MM.1S (cell line): ENCODE data around the gene FAM162B.
"Not testable (repeated sequence)": the region's sequence is repeated elsewhere in the genome, so short reads cannot be mapped to it uniquely, and the experiment has no call there.

ENCODE experiments used
- DNase-seq: peaks from one replicate; pipeline ENCODE4 v3.0.0-alpha.2; 2015
- H2AFZ ChIP-seq: fragments of 300-600 bp; sonication (generic); 2 replicates; pipeline ENCODE4 v1.6.0; 2016; ENCODE audit warnings: antibody characterized with exemption, low read length
- H3F3A ChIP-seq: fragments of 300-600 bp; sonication (generic); 2 replicates; pipeline ENCODE4 v1.6.1; 2016; ENCODE audit warnings: mild to moderate bottlenecking, antibody characterized with exemption, low read length, moderate library complexity, mixed read lengths; ENCODE audit not compliant: insufficient read depth
- H3K27ac ChIP-seq: fragments of 300-600 bp; sonication (generic); 2 replicates; pipeline ENCODE4 v1.5.1; 2016; ENCODE audit warnings: mild to moderate bottlenecking, low read length
- H3K27me3 ChIP-seq: fragments of 300-600 bp; sonication (generic); replicated peaks from 2 replicates; pipeline ENCODE4 v1.6.0; 2016; ENCODE audit warnings: low read length; ENCODE audit not compliant: insufficient read depth
- H3K36me3 ChIP-seq: fragments of 300-600 bp; sonication (generic); replicated peaks from 2 replicates; pipeline ENCODE4 v1.6.1; 2016; ENCODE audit warnings: mild to moderate bottlenecking, low read length, mixed read lengths; ENCODE audit not compliant: insufficient read depth
- H3K4me1 ChIP-seq: fragments of 300-600 bp; sonication (generic); 2 replicates; pipeline ENCODE4 v1.6.1; 2016; ENCODE audit warnings: low read length, mixed read lengths
- H3K4me2 ChIP-seq: fragments of 300-600 bp; sonication (generic); 2 replicates; pipeline ENCODE4 v1.6.0; 2016; ENCODE audit warnings: low read depth, low read length
- H3K4me3 ChIP-seq: fragments of 300-600 bp; sonication (generic); 2 replicates; pipeline ENCODE4 v1.5.1; 2016; ENCODE audit warnings: low read length, mixed read lengths
- H3K79me2 ChIP-seq: fragments of 300-600 bp; sonication (generic); 2 replicates; pipeline ENCODE4 v1.6.1; 2016; ENCODE audit warnings: mixed run types, low read length, mixed read lengths
- H3K9ac ChIP-seq: fragments of 300-600 bp; sonication (generic); 2 replicates; pipeline ENCODE4 v1.6.1; 2016; ENCODE audit warnings: low read length, mixed read lengths
- H3K9me2 ChIP-seq: fragments of 300-600 bp; sonication (generic); replicated peaks from 2 replicates; pipeline ENCODE4 v1.6.1; 2016; ENCODE audit warnings: mild to moderate bottlenecking, low read length, mixed read lengths; ENCODE audit not compliant: insufficient read depth
- H3K9me3 ChIP-seq: fragments of 300-600 bp; sonication (generic); replicated peaks from 2 replicates; pipeline ENCODE4 v1.6.1; 2016; ENCODE audit warnings: mild to moderate bottlenecking, low read length, mixed read lengths; ENCODE audit not compliant: insufficient read depth
- H4K20me1 ChIP-seq: fragments of 300-600 bp; sonication (generic); 2 replicates; pipeline ENCODE4 v1.6.1; 2016; ENCODE audit warnings: mild to moderate bottlenecking, low read length, moderate library complexity, mixed read lengths; ENCODE audit not compliant: insufficient read depth
- CTCF ChIP-seq: fragments of 300-600 bp; sonication (generic); IDR thresholded peaks from 2 replicates; pipeline ENCODE4 v1.5.1; 2016; ENCODE audit warnings: antibody characterized with exemption, low read length, mixed read lengths
- EZH2 ChIP-seq: fragments of 300-600 bp; sonication (generic); optimal IDR thresholded peaks from 2 replicates; pipeline ENCODE3; 2017; ENCODE audit warnings: low read depth, mild to moderate bottlenecking, antibody characterized with exemption, low read length, mixed read lengths
- EZH2phosphoT487 ChIP-seq: fragments of 300-600 bp; sonication (generic); IDR thresholded peaks from 2 replicates; pipeline ENCODE4 v1.6.1; 2018; ENCODE audit warnings: antibody characterized with exemption, low read length

The FAM162B gene

GRCh38 chr6:116741571-116741970 lies 23.9 kb downstream of the FAM162B start:
- no peak for TF ChIP-seq EZH2
- no peak for TF ChIP-seq EZH2phosphoT487
- no peak for TF ChIP-seq CTCF
- Histone ChIP-seq H3K9me2 (no peaks in the 10 kb centered on the region), H3K9me3 (no peaks in the 10 kb centered on the region), H3K4me2 (no peak overlapping the region), H3K36me3 (no peaks in the 10 kb centered on the region), H3K27me3 (no peaks in the 10 kb centered on the region), H3K9ac (no peak overlapping the region), H3K4me1 (no peaks in the 10 kb centered on the region), H3K27ac (no peak overlapping the region), H2AFZ (no peak overlapping the region), H3K79me2 (no peaks in the 10 kb centered on the region), H4K20me1 (no peaks in the 10 kb centered on the region), H3F3A (no peaks in the 10 kb centered on the region), H3K4me3 (no peak overlapping the region)
- DNase-seq, result no peak

GRCh38 chr6:116740486-116740885 lies 25.0 kb downstream of the FAM162B start:
- H3K27ac ChIP-seq, H3K9me2 ChIP-seq, H3K9ac ChIP-seq, H3K27me3 ChIP-seq, H4K20me1 ChIP-seq, H3K4me2 ChIP-seq, H3K9me3 ChIP-seq, H3K79me2 ChIP-seq, H3K4me1 ChIP-seq, H3F3A ChIP-seq, DNase-seq, H2AFZ ChIP-seq, H3K4me3 ChIP-seq, H3K36me3 ChIP-seq: not testable (repeated sequence)

GRCh38 chr6:116737004-116737403 lies 28.5 kb downstream of the FAM162B start:
- H3K27me3 ChIP-seq, result no peaks in the 10 kb centered on the region
- H3K4me3 ChIP-seq, result no peak overlapping the region
- no peak overlapping the region for H3K9ac ChIP-seq
- H4K20me1 ChIP-seq, result no peaks in the 10 kb centered on the region
- no peaks in the 10 kb centered on the region for H3K4me1 ChIP-seq
- no peaks in the 10 kb centered on the region for H3K9me3 ChIP-seq
- TF ChIP-seq EZH2 (no peak), CTCF (no peak), EZH2phosphoT487 (no peak)
- H3K27ac ChIP-seq, result no peak overlapping the region
- no peaks in the 10 kb centered on the region for H3K9me2 ChIP-seq
- no peak overlapping the region for H3K4me2 ChIP-seq
- DNase-seq, result no peak
- H3F3A ChIP-seq, result no peaks in the 10 kb centered on the region
- H3K36me3 ChIP-seq, result no peaks in the 10 kb centered on the region
- no peak overlapping the region for H2AFZ ChIP-seq
- H3K79me2 ChIP-seq, result no peaks in the 10 kb centered on the region

- no peak overlapping the region for H3K9ac ChIP-seq
- TF ChIP-seq EZH2 (no peak), CTCF (no peak), EZH2phosphoT487 (no peak)
- no peak for DNase-seq
- H3K4me3 ChIP-seq, result no peak overlapping the region
- H3F3A ChIP-seq, result no peaks in the 10 kb centered on the region
- H3K36me3 ChIP-seq, result no peaks in the 10 kb centered on the region
- H3K79me2 ChIP-seq, result no peaks in the 10 kb centered on the region
- no peaks in the 10 kb centered on the region for H4K20me1 ChIP-seq
- no peak overlapping the region for H2AFZ ChIP-seq
- H3K4me2 ChIP-seq, result no peak overlapping the region
- no peaks in the 10 kb centered on the region for H3K4me1 ChIP-seq
- H3K27ac ChIP-seq, result no peak overlapping the region
- no peaks in the 10 kb centered on the region for H3K27me3 ChIP-seq
- no peaks in the 10 kb centered on the region for H3K9me3 ChIP-seq
- no peaks in the 10 kb centered on the region for H3K9me2 ChIP-seq
Measured at GRCh38 chr6:116730513-116730912, 35.0 kb downstream of the FAM162B start.
